ENCODE data around the gene GPR141. TPM values are rescaled to one million over a fixed set of nuclear protein-coding genes. Genes with fewer than 3 reads are reported as not detected.

The GPR141 gene
- total RNA-seq, 4 donors from 2014 or later, result 0.65 to 4.9 (median 1.1) TPM

- no peak for ATAC-seq (ENCODE audit: low FRiP score)
- TF ChIP-seq CTCF (IDR thresholded peaks at IDR 0.05), result no peak
- DNase-seq (ENCODE audit: low spot score), result no peak
These were observed 30.0 kb downstream of the GPR141 start for GRCh38 chr7:37713613-37714012.

DNA sequence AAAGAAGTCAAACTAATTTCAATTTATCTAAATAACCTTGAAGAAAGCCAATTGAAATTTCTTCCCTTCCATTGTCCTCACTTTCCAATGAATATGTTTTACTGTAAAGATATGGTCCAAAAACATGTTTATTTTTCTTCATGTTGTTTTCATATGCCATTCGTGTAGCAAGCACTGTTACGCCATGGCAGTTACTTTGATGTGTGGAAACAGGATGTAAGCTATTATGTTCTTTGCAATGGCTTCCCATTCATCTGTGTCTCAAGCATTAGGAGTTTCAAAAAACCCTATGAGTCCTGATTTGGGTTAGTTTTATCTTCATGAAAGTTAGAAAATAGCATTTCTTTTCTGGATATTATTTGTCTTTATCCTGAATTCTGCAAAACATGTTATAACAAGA lies 31.0 kb downstream of the GPR141 start:
- DNase-seq (ENCODE audit: low spot score) (no peak), ATAC-seq (ENCODE audit: low FRiP score) (no peak)
- no peak for TF ChIP-seq CTCF (IDR thresholded peaks at IDR 0.05)

DNA sequence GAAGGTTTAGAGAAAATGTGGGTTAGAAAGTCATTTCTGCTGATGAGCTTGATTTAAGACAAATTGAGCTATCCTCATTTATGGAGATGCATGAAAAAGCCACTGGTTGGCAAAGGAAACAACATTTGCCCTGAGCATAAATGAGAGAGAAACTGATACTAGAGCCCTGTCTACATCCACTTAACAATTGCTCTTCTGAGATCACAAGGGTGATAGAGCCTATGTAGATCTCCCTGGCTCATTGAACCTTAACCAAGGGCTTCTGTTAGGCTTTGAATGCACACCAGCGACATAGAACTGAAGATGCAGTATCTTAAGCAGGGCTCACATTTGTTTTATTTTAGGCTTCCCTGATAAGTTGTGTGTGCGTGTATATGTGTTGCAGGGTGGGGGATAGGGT lies 35.0 kb downstream of the GPR141 start:
- DNase-seq (ENCODE audit: low spot score), result no peak
- ATAC-seq (ENCODE audit: low FRiP score), result no peak
- TF ChIP-seq CTCF (IDR thresholded peaks at IDR 0.05), result no peak

DNA sequence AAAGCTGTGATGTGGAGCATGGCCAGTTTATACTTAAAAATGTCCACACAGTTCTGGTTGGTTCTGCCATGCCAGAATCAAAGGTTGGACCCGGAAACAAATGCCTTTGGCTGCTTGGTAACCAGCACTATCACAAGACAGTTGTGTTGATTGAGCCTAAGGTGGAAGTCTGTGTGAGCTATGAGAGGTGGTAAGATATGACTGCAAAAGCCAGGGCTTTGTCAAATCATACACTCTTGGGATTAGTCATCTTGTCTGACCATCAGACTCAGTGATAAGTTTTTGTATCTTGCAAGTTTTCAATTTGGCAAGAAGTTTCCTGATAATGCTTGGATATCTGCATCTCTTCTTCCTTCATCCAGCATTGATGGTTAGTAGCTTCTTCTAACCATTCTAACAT lies 35.5 kb downstream of the GPR141 start:
- ATAC-seq (ENCODE audit: low FRiP score) (no peak), DNase-seq (ENCODE audit: low spot score) (no peak)
- TF ChIP-seq CTCF (IDR thresholded peaks at IDR 0.05), result no peak

- DNase-seq (ENCODE audit: low spot score) (no peak), ATAC-seq (ENCODE audit: low FRiP score) (no peak)
- TF ChIP-seq CTCF (IDR thresholded peaks at IDR 0.05), result no peak
These were observed 41.2 kb downstream of the GPR141 start for GRCh38 chr7:37724732-37725131.

GRCh38 chr7:37726016-37726415 lies 42.5 kb downstream of the GPR141 start:
- no peak for ATAC-seq (ENCODE audit: low FRiP score)
- TF ChIP-seq CTCF (IDR thresholded peaks at IDR 0.05), result no peak
- no peak for DNase-seq (ENCODE audit: low spot score)

- DNase-seq (ENCODE audit: low spot score) (no peak), ATAC-seq (ENCODE audit: low FRiP score) (no peak)
- no peak for TF ChIP-seq CTCF (IDR thresholded peaks at IDR 0.05)
These were observed 45.2 kb downstream of the GPR141 start for GRCh38 chr7:37728747-37729146.

Data from omental fat pad (tissue), 4 donors.